HEK293 (cell line): ENCODE results near the gene PCSK9.

Source experiments
- CTCF ChIP-seq: fragments of 450-650 bp; formaldehyde crosslinking; IDR thresholded peaks from 2 replicates; pipeline ENCODE4 v1.5.1; 2016; ENCODE audit warnings: missing biosample characterization, missing genetic modification characterization
- ZBTB21 ChIP-seq: fragments of 450-650 bp; formaldehyde crosslinking; IDR thresholded peaks from 2 replicates; pipeline ENCODE4 v1.5.1; 2017; ENCODE audit warnings: missing biosample characterization, missing genetic modification characterization
- ZFP37 ChIP-seq: fragments of 450-650 bp; formaldehyde crosslinking; IDR thresholded peaks from 2 replicates; pipeline ENCODE4 v1.5.1; 2016; ENCODE audit warnings: missing biosample characterization, missing genetic modification characterization
- ZNF24 ChIP-seq: fragments of 450-650 bp; formaldehyde crosslinking; IDR thresholded peaks from 2 replicates; pipeline ENCODE4 v1.5.1; 2016; ENCODE audit warnings: missing biosample characterization, missing genetic modification characterization
- ZNF280D ChIP-seq: fragments of 450-650 bp; formaldehyde crosslinking; IDR thresholded peaks from 2 replicates; pipeline ENCODE4 v1.5.1; 2016; ENCODE audit warnings: missing biosample characterization, missing genetic modification characterization
- ZNF449 ChIP-seq: fragments of 450-650 bp; formaldehyde crosslinking; IDR thresholded peaks from 2 replicates; pipeline ENCODE4 v1.5.1; 2017; ENCODE audit warnings: missing biosample characterization, mild to moderate bottlenecking, missing genetic modification characterization, moderate library complexity
- TF ChIP-seq, protein P1 (sequence below): fragments of 450-650 bp; formaldehyde crosslinking; IDR thresholded peaks from 2 replicates; pipeline ENCODE4 v1.5.1; 2016; ENCODE audit warnings: missing biosample characterization, missing genetic modification characterization
- TF ChIP-seq, protein P2 (sequence below): fragments of 450-650 bp; formaldehyde crosslinking; IDR thresholded peaks from 2 replicates; pipeline ENCODE4 v1.5.1; 2016; ENCODE audit warnings: missing biosample characterization, missing genetic modification characterization, low read depth
- TF ChIP-seq, protein P3 (sequence below): sonication (generic); formaldehyde crosslinking; IDR thresholded peaks from 2 replicates; pipeline ENCODE4 v1.8.1; 2022; ENCODE audit warnings: mild to moderate bottlenecking, moderate library complexity, missing genetic modification reagents
- TF ChIP-seq, protein P4 (sequence below): fragments of 450-650 bp; formaldehyde crosslinking; IDR thresholded peaks from 2 replicates; pipeline ENCODE4 v1.5.1; 2016; ENCODE audit warnings: missing biosample characterization, missing genetic modification characterization

DNA sequence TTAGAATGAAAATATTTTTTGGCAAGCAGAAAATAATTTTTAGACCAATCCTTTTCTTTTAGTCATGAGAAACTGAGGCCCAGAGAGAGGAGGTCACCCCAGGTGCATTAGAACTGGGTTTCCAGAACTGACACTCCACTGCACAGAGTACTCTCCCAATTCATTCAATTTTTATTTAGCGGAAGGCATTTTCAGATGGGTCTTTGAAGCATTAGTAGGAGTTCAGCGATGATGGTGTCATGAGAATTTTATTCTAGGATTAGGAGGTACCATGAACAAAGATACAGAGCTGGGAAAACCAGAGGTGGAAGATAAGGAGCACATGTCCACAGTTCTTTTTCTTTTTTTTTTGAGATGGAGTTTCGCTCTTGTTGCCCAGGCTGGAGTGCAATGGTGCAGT lies 2.3 kb downstream of the PCSK9 start:
- TF ChIP-seq, protein P1, sequence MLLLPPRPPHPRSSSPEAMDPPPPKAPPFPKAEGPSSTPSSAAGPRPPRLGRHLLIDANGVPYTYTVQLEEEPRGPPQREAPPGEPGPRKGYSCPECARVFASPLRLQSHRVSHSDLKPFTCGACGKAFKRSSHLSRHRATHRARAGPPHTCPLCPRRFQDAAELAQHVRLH = no peak
- TF ChIP-seq, protein P2, sequence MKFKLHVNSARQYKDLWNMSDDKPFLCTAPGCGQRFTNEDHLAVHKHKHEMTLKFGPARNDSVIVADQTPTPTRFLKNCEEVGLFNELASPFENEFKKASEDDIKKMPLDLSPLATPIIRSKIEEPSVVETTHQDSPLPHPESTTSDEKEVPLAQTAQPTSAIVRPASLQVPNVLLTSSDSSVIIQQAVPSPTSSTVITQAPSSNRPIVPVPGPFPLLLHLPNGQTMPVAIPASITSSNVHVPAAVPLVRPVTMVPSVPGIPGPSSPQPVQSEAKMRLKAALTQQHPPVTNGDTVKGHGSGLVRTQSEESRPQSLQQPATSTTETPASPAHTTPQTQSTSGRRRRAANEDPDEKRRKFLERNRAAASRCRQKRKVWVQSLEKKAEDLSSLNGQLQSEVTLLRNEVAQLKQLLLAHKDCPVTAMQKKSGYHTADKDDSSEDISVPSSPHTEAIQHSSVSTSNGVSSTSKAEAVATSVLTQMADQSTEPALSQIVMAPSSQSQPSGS (tag by site-specific recombination) = no peak
- no peak for TF ChIP-seq CTCF (tag by site-specific recombination)
- TF ChIP-seq ZNF449 = no peak
- TF ChIP-seq, protein P3, sequence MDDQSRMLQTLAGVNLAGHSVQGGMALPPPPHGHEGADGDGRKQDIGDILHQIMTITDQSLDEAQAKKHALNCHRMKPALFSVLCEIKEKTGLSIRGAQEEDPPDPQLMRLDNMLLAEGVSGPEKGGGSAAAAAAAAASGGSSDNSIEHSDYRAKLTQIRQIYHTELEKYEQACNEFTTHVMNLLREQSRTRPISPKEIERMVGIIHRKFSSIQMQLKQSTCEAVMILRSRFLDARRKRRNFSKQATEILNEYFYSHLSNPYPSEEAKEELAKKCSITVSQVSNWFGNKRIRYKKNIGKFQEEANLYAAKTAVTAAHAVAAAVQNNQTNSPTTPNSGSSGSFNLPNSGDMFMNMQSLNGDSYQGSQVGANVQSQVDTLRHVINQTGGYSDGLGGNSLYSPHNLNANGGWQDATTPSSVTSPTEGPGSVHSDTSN (CRISPR knock-in tag) = no peak
- no peak for TF ChIP-seq ZBTB21 (tag by site-specific recombination)
- no peak for TF ChIP-seq ZNF24
- TF ChIP-seq, protein P4, sequence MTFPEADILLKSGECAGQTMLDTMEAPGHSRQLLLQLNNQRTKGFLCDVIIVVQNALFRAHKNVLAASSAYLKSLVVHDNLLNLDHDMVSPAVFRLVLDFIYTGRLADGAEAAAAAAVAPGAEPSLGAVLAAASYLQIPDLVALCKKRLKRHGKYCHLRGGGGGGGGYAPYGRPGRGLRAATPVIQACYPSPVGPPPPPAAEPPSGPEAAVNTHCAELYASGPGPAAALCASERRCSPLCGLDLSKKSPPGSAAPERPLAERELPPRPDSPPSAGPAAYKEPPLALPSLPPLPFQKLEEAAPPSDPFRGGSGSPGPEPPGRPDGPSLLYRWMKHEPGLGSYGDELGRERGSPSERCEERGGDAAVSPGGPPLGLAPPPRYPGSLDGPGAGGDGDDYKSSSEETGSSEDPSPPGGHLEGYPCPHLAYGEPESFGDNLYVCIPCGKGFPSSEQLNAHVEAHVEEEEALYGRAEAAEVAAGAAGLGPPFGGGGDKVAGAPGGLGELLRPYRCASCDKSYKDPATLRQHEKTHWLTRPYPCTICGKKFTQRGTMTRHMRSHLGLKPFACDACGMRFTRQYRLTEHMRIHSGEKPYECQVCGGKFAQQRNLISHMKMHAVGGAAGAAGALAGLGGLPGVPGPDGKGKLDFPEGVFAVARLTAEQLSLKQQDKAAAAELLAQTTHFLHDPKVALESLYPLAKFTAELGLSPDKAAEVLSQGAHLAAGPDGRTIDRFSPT = no peak
- no peak for TF ChIP-seq ZNF280D (tag by site-specific recombination)
- TF ChIP-seq ZFP37 (tag by site-specific recombination) = no peak
